RCC 7860 (cell line): ENCODE measurements around the gene PPFIA2.
A peak's percentile ranks its signal among the peaks of the same experiment; 100 is the strongest.

ENCODE experiments used
- DNase-seq: peaks from one replicate; pipeline ENCODE4 v3.0.0-alpha.2; 2015; ENCODE audit warnings: low spot score
- FAIRE-seq: peaks from 2 replicates; lab custom pipeline; 2012; peaks lifted over from hg19 to GRCh38; lab: Jason Lieb, UNC

The PPFIA2 gene

DNA sequence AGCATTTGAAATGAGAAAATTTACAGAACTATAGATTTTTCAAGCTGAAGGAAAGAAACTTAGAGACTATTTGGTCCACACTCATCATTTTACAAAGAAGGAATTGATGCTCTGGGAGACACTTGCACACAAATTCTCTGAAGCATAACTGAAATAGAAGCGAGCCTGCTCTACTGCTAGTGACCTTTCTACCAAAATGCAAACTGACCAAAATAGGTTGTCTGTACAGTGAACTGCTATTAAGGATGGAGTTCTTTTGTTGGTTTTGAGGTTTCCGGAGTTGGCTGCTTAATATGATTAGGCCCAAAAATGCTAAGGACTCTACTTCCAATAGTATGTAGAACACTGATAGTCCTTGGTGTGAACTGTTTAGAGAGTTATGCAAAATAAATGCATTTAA is 194.9 kb downstream of the PPFIA2 start:
- DNase-seq (no peak), FAIRE-seq (no peak)

DNA sequence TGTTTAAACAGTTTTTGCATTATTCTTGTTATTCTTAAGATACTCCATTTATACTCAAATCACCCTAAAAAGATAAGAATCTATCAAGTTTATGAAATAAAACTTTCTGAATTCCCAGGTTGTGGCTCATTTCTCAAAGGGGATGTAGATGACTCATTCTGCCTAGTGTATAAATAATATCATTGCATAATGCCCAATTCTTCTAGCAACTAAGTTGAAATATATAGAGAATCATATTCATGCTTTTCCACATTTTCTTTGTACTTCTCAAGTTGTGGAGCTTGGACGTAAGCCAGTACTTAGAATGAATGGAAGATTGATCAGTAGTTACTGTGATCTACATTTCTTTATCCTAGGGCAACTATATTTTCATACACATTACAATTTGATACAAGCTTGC is 201.1 kb downstream of the PPFIA2 start:
- no peak for FAIRE-seq
- DNase-seq: no peak

GRCh38 chr12:81546811-81547210 is 212.3 kb downstream of the PPFIA2 start:
- no peak for FAIRE-seq
- no peak for DNase-seq

- DNase-seq: no peak
- no peak for FAIRE-seq
These were observed 215.5 kb downstream of the PPFIA2 start for GRCh38 chr12:81543621-81544139.

DNA sequence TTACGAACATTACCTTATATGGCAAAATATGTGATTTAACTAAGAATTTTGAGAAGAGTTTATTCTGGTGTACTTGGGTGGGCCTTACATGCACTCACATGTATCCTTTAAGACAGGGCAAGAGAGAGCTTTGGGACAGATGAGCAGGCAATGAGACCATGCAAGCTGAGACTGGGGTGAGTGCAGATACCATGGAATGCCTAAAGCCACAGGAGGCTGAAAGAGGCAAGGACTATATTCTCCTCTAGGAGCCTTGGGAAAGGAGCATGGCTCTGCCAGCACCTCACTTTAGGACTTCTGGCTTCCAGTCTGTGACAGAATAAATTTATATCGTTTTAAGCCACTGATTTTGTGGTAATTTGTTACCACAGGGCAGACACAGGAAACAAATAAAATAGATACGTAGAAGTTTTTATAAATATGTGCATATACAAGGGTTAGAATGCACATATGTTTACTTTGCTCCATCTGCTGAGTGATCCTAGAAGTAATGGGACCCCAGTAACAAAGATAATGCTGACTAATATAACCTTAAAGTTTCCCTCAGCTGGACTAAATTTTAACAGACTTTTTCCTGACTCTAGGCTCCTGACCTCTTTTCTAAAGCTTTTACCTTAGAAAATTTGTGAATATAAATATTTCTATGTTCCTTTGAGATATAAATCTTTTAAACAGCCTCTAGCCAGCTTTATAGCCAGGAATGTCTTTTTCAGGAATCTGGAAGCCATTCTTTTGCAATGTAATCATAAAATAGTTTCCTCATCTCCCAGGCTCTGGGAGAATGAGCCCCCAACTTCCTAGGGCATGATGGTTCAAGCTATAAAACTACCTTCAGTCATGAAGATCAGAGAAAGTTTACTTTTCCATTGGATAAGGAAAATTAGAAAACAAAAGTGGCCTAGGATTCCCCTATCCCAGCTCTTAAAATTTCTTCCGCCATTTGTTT is 216.8 kb downstream of the PPFIA2 start:
- FAIRE-seq (no peak), DNase-seq (no peak)

- no peak for DNase-seq
- no peak for FAIRE-seq
These were observed 218.0 kb downstream of the PPFIA2 start for GRCh38 chr12:81541121-81541520.

DNA sequence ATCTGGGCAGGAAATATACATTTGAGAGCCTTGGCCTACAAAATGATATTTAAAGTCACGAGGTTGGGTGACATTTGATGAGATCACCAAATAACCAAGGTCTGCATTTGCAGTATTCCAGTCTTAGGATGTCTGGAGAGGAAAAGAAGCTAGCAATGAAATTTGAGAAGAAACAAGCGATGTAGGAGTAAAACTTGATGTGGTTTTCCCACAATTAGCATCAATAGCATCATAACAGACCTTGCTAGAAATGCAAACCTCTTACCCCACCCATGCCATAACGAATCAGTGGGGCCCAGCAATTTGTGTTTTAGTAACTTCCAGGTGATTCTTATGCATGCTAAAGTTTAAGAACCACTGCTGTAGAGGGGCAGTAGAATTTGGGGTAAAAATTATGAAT is 219.9 kb downstream of the PPFIA2 start:
- FAIRE-seq: no peak
- DNase-seq: no peak

DNA sequence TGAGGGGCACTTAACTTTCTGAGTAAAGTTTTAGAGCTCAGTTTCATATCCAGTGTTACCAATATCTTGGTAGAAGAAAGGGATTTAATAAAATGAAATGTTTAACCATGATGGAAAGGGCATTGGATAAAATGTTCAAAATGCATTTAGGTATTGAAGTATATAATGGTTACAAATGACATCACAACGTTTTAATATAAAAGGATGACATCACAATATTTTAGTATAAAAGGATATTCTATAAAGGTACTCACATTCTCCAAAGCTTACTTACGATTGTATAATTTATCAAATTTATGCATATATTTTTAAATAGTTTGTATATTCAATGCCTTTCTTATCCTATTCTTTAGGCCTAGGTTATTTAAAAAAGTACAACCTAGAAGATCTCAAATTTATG is 226.1 kb downstream of the PPFIA2 start:
- FAIRE-seq (no peak), DNase-seq (no peak)

- FAIRE-seq: no peak
- DNase-seq: no peak
These were observed 228.8 kb downstream of the PPFIA2 start for GRCh38 chr12:81530352-81530751.

DNA sequence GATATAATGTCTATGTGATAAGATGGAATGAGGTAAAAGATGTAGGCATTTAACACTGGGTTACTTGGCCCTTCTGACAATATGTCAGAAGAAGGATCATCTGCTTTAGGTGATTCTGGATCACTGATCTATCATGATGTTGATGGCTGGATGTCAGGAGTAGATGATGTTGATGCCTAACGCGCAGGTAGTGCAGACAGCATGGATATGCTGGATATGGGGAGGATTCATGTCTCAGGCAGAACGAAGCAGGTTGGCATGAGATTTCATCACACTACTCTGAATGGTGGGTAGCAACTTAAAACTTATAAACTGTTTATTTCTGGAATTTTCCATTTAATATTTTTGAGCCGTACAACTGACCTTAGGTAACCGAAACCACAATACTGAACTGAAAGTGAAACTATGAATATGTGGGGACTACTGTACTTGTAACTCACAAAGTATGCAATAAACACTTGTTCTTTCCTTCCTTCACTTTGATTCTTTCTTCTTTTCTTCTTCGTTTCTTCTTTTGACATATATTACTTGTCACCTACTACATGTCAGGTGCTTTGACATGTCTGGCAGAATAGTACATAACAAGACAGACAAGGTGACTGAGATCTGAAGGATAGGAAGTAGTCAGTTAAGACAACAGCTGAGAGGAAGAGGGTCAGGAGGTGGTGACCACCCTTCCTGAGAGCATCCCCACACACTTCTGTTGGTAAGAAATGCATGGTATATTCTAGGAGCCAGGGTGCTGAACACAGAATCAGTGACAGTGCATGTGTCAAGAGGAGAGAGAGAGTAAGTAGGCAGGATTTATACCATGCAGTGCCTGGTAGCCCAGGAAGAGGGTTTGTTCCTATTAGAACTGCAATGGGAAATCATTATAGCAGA is 238.8 kb downstream of the PPFIA2 start:
- FAIRE-seq: no peak

GRCh38 chr12:81518638-81519037 is 240.5 kb downstream of the PPFIA2 start:
- DNase-seq (no peak), FAIRE-seq (no peak)

More for the DNA sequence above, 238.8 kb downstream of the PPFIA2 start:
- peak; percentile 10 for DNase-seq

DNA sequence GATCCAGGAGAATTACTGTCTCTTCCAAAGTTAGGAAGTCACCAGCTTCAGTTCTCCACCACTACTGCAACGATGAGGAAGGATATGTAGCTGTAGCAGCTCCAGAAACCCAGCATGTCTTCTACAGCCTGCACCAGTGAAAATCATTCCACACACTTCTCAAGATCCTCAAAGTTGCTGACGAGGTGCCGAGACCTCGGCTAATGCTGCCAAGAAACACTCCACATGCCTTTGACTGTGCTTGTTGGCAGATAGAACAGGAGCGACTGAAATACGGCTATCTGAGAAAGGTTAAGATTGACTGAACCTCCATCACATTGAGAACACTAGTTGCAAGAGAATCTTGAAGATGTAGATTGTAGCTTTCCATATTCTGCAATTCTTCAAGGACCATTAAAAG is 241.9 kb downstream of the PPFIA2 start:
- DNase-seq: no peak
- no peak for FAIRE-seq

- DNase-seq (peak; percentile 63), FAIRE-seq (peak; percentile 84)
These were observed 256.0 kb downstream of the PPFIA2 start for GRCh38 chr12:81502912-81503695.

- FAIRE-seq (no peak), DNase-seq (no peak)
These were observed 258.4 kb downstream of the PPFIA2 start for GRCh38 chr12:81500788-81501187.

DNA sequence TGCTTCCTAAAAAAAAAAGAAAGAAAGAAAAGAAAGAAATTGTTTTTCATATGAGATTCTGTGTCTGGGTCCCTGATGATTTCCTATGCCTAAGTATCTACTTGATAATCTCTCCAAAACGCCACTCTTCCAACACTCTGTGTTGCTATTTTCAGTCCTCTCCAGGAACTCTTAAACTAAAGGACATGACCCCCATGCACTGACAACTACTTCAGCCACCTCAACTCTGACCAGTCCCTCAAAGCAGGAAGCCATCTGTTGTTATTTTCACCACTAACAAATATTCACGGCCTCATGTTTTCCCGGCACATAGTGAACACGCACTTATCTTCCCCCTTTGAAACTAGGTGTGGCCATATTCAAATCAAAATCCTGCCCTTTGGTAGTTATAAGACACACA is 259.3 kb downstream of the PPFIA2 start:
- FAIRE-seq: no peak

GRCh38 chr12:81492131-81492720 is 266.9 kb downstream of the PPFIA2 start:
- FAIRE-seq: no peak

More for the DNA sequence above, 259.3 kb downstream of the PPFIA2 start:
- no peak for DNase-seq

GRCh38 chr12:81472934-81473333 is 286.2 kb downstream of the PPFIA2 start:
- DNase-seq: no peak
- FAIRE-seq: no peak

More at GRCh38 chr12:81492131-81492720, 266.9 kb downstream of the PPFIA2 start:
- DNase-seq: no peak

DNA sequence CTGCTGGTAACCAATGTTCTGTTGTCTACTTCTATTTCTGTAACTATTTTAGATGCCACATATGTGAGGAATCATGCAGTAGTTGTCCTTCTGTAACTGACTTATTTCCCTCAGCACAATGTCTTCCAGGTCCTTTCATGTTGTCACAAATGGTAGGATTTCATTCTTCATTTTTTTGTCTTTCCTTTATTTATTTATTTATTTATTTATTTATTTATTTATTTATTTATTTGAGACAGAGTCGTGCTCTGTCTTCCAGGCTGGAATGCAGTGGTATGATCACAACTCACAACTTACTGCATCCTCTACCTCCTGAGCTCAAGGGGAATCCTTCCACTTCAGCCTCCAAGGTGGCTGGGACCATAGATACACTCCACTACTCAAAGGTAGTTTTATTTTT is 288.2 kb downstream of the PPFIA2 start:
- FAIRE-seq (no peak), DNase-seq (no peak)

- no peak for DNase-seq
These were observed 290.9 kb downstream of the PPFIA2 start for GRCh38 chr12:81468206-81468605.

DNA sequence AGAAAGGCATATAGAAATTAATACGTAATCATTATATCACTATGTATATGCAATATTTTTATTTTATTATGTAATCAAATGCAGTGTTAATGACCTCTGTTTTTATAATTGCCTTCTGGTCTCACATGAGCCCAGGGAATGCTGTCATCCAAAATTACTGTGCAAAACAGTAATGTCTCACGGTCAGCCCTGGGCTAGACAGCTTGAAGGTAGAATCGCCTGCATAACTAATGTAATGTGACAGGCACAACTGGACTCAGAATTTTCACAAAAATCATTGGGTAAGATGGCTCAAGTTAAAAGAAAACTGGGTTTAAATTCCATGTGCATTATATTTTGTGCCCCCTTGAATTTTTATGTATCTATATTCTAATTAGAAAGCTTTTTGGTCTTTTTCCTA is 293.3 kb downstream of the PPFIA2 start:
- FAIRE-seq: no peak

More at GRCh38 chr12:81468206-81468605, 290.9 kb downstream of the PPFIA2 start:
- no peak for FAIRE-seq

More for the DNA sequence above, 293.3 kb downstream of the PPFIA2 start:
- no peak for DNase-seq
